GM12878 (cell line): ENCODE data around the gene HIVEP2. TPM values are rescaled to one million over a fixed set of nuclear protein-coding genes. Genes with fewer than 3 reads are reported as not detected.

Experiments
- CBFB ChIP-seq: IDR thresholded peaks from 2 replicates; pipeline ENCODE4 v1.6.1; 2016; ENCODE audit warnings: antibody characterized with exemption, low read depth
- EGR1 ChIP-seq, 2 experiments: IDR thresholded peaks; 1 replicate in 1 of 2; 2 replicates in 1 of 2; pipeline ENCODE4 v1.6.1; 2011 to 2012; ENCODE audit warnings: low read depth in 2 of 2, low read length in 2 of 2, borderline replicate concordance in 1 of 2, mild to moderate bottlenecking in 1 of 2, moderate library complexity in 1 of 2
- EP300 ChIP-seq, 2 experiments: fragments of 150-350 bp in 1 of 2; IDR thresholded peaks; 2 replicates each; pipeline ENCODE4 v1.6.1; 2011 to 2012; ENCODE audit warnings: low read depth in 2 of 2, low read length in 2 of 2, borderline replicate concordance in 1 of 2, improper control_type of control experiment in 1 of 2, inconsistent platforms in 1 of 2; ENCODE audit not compliant: control insufficient read depth in 1 of 2
- FOXM1 ChIP-seq: IDR thresholded peaks from 2 replicates; pipeline ENCODE4 v1.6.1; 2012; ENCODE audit warnings: low read depth, mild to moderate bottlenecking, inconsistent platforms, low read length, moderate library complexity
- IRF4 ChIP-seq: IDR thresholded peaks from 2 replicates; pipeline ENCODE4 v1.6.1; 2011; ENCODE audit warnings: low read depth, low read length
- JUNB ChIP-seq: IDR thresholded peaks from 2 replicates; pipeline ENCODE4 v1.6.1; 2016; ENCODE audit warnings: antibody characterized with exemption, mild to moderate bottlenecking
- KLF5 ChIP-seq: fragments of 450-650 bp; IDR thresholded peaks from 2 replicates; pipeline ENCODE4 v1.6.1; 2014; ENCODE audit warnings: mild to moderate bottlenecking; ENCODE audit not compliant: partially characterized antibody
- NRF1 ChIP-seq: conservative IDR thresholded peaks from 2 replicates; pipeline ENCODE4 v1.6.1; 2011; ENCODE audit warnings: mild to moderate bottlenecking, low read depth, low read length, improper control_type of control experiment
- POLR2AphosphoS5 ChIP-seq: IDR thresholded peaks from 2 replicates; pipeline ENCODE4 v1.6.1; 2011; ENCODE audit warnings: mild to moderate bottlenecking, low read length, inconsistent platforms
- POU2F2 ChIP-seq: IDR thresholded peaks from 3 replicates; pipeline ENCODE4 v1.6.1; 2011; ENCODE audit warnings: low read depth, mild to moderate bottlenecking, low read length, borderline replicate concordance
- RAD21 ChIP-seq: IDR thresholded peaks from 2 replicates; pipeline ENCODE4 v1.6.1; 2011; ENCODE audit warnings: mild to moderate bottlenecking, low read depth, low read length, moderate library complexity; ENCODE audit not compliant: insufficient read depth
- RBBP5 ChIP-seq: fragments of 200-600 bp; sonication (generic); conservative IDR thresholded peaks from 2 replicates; pipeline ENCODE4 v1.6.1; 2016
- RUNX3 ChIP-seq: IDR thresholded peaks from 2 replicates; pipeline ENCODE4 v1.6.1; 2012; ENCODE audit warnings: low read length, inconsistent platforms
- SKIL ChIP-seq: fragments of 450-650 bp; IDR thresholded peaks from 2 replicates; pipeline ENCODE4 v1.6.1; 2017; ENCODE audit warnings: mild to moderate bottlenecking, low read depth, inconsistent platforms; ENCODE audit not compliant: poor library complexity, severe bottlenecking
- SMC3 ChIP-seq: IDR thresholded peaks from 2 replicates; pipeline ENCODE4 v1.6.1; 2011; ENCODE audit warnings: low read length, improper control_type of control experiment, borderline replicate concordance
- TCF12 ChIP-seq: IDR thresholded peaks from 2 replicates; pipeline ENCODE4 v1.6.1; 2011; ENCODE audit warnings: low read depth, mild to moderate bottlenecking, low read length
- YY1 ChIP-seq: IDR thresholded peaks from 2 replicates; pipeline ENCODE4 v1.6.1; 2011; ENCODE audit warnings: low read depth, mild to moderate bottlenecking, low read length
- ZBTB40 ChIP-seq: fragments of 450-650 bp; IDR thresholded peaks from 2 replicates; pipeline ENCODE4 v1.6.1; 2016; ENCODE audit warnings: mild to moderate bottlenecking, moderate library complexity, borderline replicate concordance
- ZNF217 ChIP-seq: fragments of 450-650 bp; IDR thresholded peaks from 2 replicates; pipeline ENCODE4 v1.6.1; 2017; ENCODE audit warnings: antibody characterized with exemption, mild to moderate bottlenecking
- ZNF24 ChIP-seq: fragments of 450-650 bp; IDR thresholded peaks from 2 replicates; pipeline ENCODE4 v1.6.1; 2017; ENCODE audit warnings: antibody characterized with exemption, mild to moderate bottlenecking
- polyA plus RNA-seq, 11 experiments: library from polyadenylated mRNA; depleted of rRNA in 4 of 11; unstranded in 6 of 11; stranded (reverse) in 5 of 11; fragments of >200 nt; fragmentation: Nextera tagmentation in 4 of 11; fragmentation: Illumina TruSeq in 1 of 11; extraction: Ambion mirVana in 4 of 11; extraction: Trizol in 1 of 11; gene quantifications; 1 replicate in 1 of 11; 2 replicates in 10 of 11; pipeline versions ENCODE4 v1.2.1 to v1.2.3, GENCODE V29; 2011 to 2016; ENCODE audit warnings: inconsistent platforms in 2 of 11, missing spikeins in 2 of 11, low read depth in 1 of 11
- total RNA-seq, 4 experiments: library from RNA; depleted of rRNA in 3 of 4; stranded (reverse); fragments of >200 nt in 3 of 4; fragmentation: Illumina TruSeq in 1 of 4; extraction: Trizol in 1 of 4; gene quantifications; 2 replicates each; pipeline versions ENCODE4 v1.2.1 to v1.2.3, GENCODE V29; 2013 to 2021

HIVEP2 gene
- total and polyA plus RNA-seq, 10 of the 15 experiments (the other 5 are each of a cell fraction or from before 2014, with no cell fraction given), result 1.2 to 15.7 (median 10.2) TPM

DNA sequence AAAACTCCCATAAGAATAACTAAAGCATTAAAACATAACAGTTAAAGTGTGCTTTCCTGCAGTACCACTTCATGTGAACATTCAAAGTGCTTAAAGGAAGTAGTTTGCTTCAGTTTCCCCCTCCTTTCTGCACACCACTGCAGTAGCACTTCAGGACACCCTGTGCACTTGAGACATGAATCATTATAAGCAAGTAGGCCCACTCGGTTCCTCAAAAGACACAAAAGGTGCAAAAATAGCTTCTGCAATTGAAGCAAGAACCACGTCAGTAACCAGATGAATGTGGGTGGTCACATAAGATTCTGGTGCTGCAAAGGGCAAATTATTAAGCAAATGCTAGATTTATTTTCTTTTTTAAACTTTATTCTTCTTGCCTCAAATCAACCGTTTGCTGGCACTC, 160.6 kb downstream of the HIVEP2 start (continued):
- TF ChIP-seq SKIL, result peak; percentile 52
- TF ChIP-seq TCF12, result 0 out of 2 replicates have a peak, but pooled peaks have one; percentile 28
- TF ChIP-seq KLF5, result no peak
- peak; percentile 31; the same call in 1 of the 2 replicates for TF ChIP-seq SMC3
- TF ChIP-seq POU2F2, result peak; percentile 49; the same call in 1 of the 3 replicates
- TF ChIP-seq ZNF24, result 0 out of 2 replicates have a peak, but pooled peaks have one; percentile 59
- peak; percentile 92 for TF ChIP-seq RUNX3
- TF ChIP-seq ZNF217, result peak; percentile 27; the same call in 1 of the 2 replicates
- TF ChIP-seq EGR1 (IDR thresholded peaks at IDR 0.05; ENCODE audit: borderline replicate concordance in 1 of 2, low read depth in 2 of 2, low read length in 2 of 2), result 0 out of 3 replicates have a peak, but pooled peaks of 1 of the 2 experiments have one; percentile 26
- TF ChIP-seq FOXM1, result peak; percentile 95
- TF ChIP-seq JUNB, result peak; percentile 88
- peak; percentile 60 for TF ChIP-seq POLR2AphosphoS5
- TF ChIP-seq RAD21, result peak; percentile 43; the same call in 1 of the 2 replicates
- TF ChIP-seq RBBP5, result no peak
- TF ChIP-seq YY1, result 0 out of 2 replicates have a peak, but pooled peaks have one; percentile 46
- TF ChIP-seq IRF4, result peak; percentile 92
- TF ChIP-seq ZBTB40, result peak; percentile 31; the same call in 1 of the 2 replicates
- peak; percentile 63; the same call in 1 of the 2 replicates for TF ChIP-seq CBFB
- TF ChIP-seq NRF1, result no peak
- TF ChIP-seq EP300 (IDR thresholded peaks at IDR 0.05; ENCODE audit: borderline replicate concordance in 1 of 2, control insufficient read depth in 1 of 2, low read depth in 2 of 2, low read length in 2 of 2), result peak; percentile 86 to 97
